K562 (cell line): ENCODE data around the gene HINT2. TPM values are rescaled to one million over a fixed set of nuclear protein-coding genes. Genes with fewer than 3 reads are reported as not detected.
A peak's percentile ranks its signal among the peaks of the same experiment; 100 is the strongest.

Source experiments
- ATAC-seq: fragments of 200-7000 bp; cut with Tn5 transposase; 3 replicates; pipeline ENCODE4 v1.9.1; 2020; ENCODE audit warnings: moderate library complexity
- BruUV-seq: library from RNA; stranded (reverse); fragments of 400-500 nt; replicated peaks from 2 replicates; lab custom pipeline; 2021; lab: Mats Ljungman, UMichigan
- CTCF ChIA-PET: fragments of 300-600 bp; formaldehyde crosslinking; extraction: SDS; loops from one replicate; lab custom pipeline; 2021; ENCODE audit warnings: low intra/inter-chr PET ratio; lab: Yijun Ruan, JAX
- POLR2A ChIA-PET: fragments of 300-600, 350-650 bp; sonication (Branson Sonifier 250); formaldehyde crosslinking; extraction: SDS; loops from one replicate; lab custom pipeline; 2021; ENCODE audit warnings: antibody characterized with exemption, inconsistent platforms; lab: Yijun Ruan, JAX
- DNase-seq, 4 experiments: peaks; one replicate each; pipeline versions ENCODE4 v3.0.0 to v3.0.0-alpha.2; 2011 to 2018; ENCODE audit warnings: low spot score in 3 of 4, mixed read lengths in 3 of 4; ENCODE audit errors: extremely low read depth in 1 of 4
- FAIRE-seq: peaks from 2 replicates; lab custom pipeline; 2011; peaks lifted over from hg19 to GRCh38; lab: Jason Lieb, UNC
- H2AFZ ChIP-seq: 2 replicates; pipeline ENCODE4 v1.6.0; 2011; ENCODE audit warnings: low read depth, low read length, control low read depth, inconsistent platforms
- H3K27ac ChIP-seq: fragments of 200-600 bp; 3 replicates; pipeline ENCODE4 v1.8.0; 2011; ENCODE audit warnings: low read depth, mild to moderate bottlenecking, control low read depth, inconsistent platforms, low read length, moderate library complexity, mixed read lengths; ENCODE audit errors: extremely low read depth
- H3K27me3 ChIP-seq, 2 experiments: fragments of 300-600 bp in 1 of 2; 2 replicates in 1 of 2; 3 replicates in 1 of 2; pipeline versions ENCODE4 v1.6.0 to v1.8.0; 2011; ENCODE audit warnings: inconsistent platforms in 2 of 2, low read length in 2 of 2, mild to moderate bottlenecking in 1 of 2, mixed read lengths in 1 of 2, moderate library complexity in 1 of 2; ENCODE audit not compliant: control insufficient read depth in 2 of 2, insufficient read depth in 2 of 2
- H3K36me3 ChIP-seq: fragments of 300-600 bp; 3 replicates; pipeline ENCODE4 v1.8.0; 2011; ENCODE audit warnings: mild to moderate bottlenecking, low read length, inconsistent platforms; ENCODE audit not compliant: control insufficient read depth, insufficient read depth
- H3K4me1 ChIP-seq, 2 experiments: fragments of 200-600 bp in 1 of 2; replicated peaks in 1 of 2; 2 replicates in 1 of 2; 3 replicates in 1 of 2; pipeline versions ENCODE4 v1.5.1 to v1.8.0; 2011; ENCODE audit warnings: inconsistent platforms in 2 of 2, low read length in 2 of 2, mild to moderate bottlenecking in 1 of 2, mixed read lengths in 1 of 2, moderate library complexity in 1 of 2; ENCODE audit not compliant: control insufficient read depth in 2 of 2, insufficient read depth in 2 of 2
- H3K4me2 ChIP-seq: 2 replicates; pipeline ENCODE4 v1.6.1; 2011; ENCODE audit warnings: low read length, control low read depth, inconsistent platforms, mixed read lengths; ENCODE audit not compliant: insufficient read depth
- H3K4me3 ChIP-seq: fragments of 200-600 bp; sonication (generic), shearing (Covaris generic); 2 replicates; pipeline ENCODE4 v1.5.1; 2016; ENCODE audit warnings: control low read depth, inconsistent platforms
- H3K79me2 ChIP-seq: fragments of 200-600 bp; 3 replicates; pipeline ENCODE4 v1.8.0; 2011; ENCODE audit warnings: low read length, inconsistent platforms; ENCODE audit not compliant: control insufficient read depth, insufficient read depth
- H3K9ac ChIP-seq, 2 experiments: 2 replicates each; pipeline versions ENCODE4 v1.6.0 to v1.6.1; 2011; ENCODE audit warnings: low read depth in 2 of 2, low read length in 2 of 2, control low read depth in 1 of 2, inconsistent platforms in 1 of 2, mild to moderate bottlenecking in 1 of 2, mixed read lengths in 1 of 2; ENCODE audit not compliant: insufficient read depth in 1 of 2
- H3K9me1 ChIP-seq: one replicate; pipeline ENCODE4 v1.6.0; 2011; ENCODE audit warnings: inconsistent platforms, mild to moderate bottlenecking, low read length, moderate library complexity; ENCODE audit not compliant: control insufficient read depth, insufficient read depth
- H3K9me3 ChIP-seq: replicated peaks from 2 replicates; pipeline ENCODE4 v1.5.1; 2011; ENCODE audit warnings: low read depth, low read length, inconsistent platforms; ENCODE audit not compliant: control insufficient read depth, insufficient read depth
- H4K20me1 ChIP-seq: replicated peaks from 2 replicates; pipeline ENCODE4 v1.6.1; 2011; ENCODE audit warnings: low read length, inconsistent platforms, mixed read lengths; ENCODE audit not compliant: control insufficient read depth, insufficient read depth
- BACH1 ChIP-seq: fragments of 200-800 bp; sonication (Bioruptor generic); IDR thresholded peaks from 2 replicates; pipeline ENCODE4 v1.6.1; 2016; ENCODE audit warnings: missing genetic modification characterization, missing compliant biosample characterization
- COPS2 ChIP-seq: fragments of 450-650 bp; conservative IDR thresholded peaks from 2 replicates; pipeline ENCODE4 v1.6.1; 2016; ENCODE audit warnings: mild to moderate bottlenecking, moderate library complexity
- CREM ChIP-seq: IDR thresholded peaks from 2 replicates; pipeline ENCODE4 v1.6.1; 2014; ENCODE audit warnings: antibody characterized with exemption, low read depth
- CTBP1 ChIP-seq: fragments of 450-650 bp; IDR thresholded peaks from 2 replicates; pipeline ENCODE4 v1.6.1; 2016; ENCODE audit warnings: borderline replicate concordance
- ETS1 ChIP-seq: conservative IDR thresholded peaks from 2 replicates; pipeline ENCODE4 v1.6.1; 2011; ENCODE audit warnings: low read depth, mild to moderate bottlenecking, low read length; ENCODE audit not compliant: control insufficient read depth
- ILF3 ChIP-seq: fragments of 450-650 bp; IDR thresholded peaks from 2 replicates; pipeline ENCODE4 v1.6.1; 2018; ENCODE audit warnings: antibody characterized with exemption, mild to moderate bottlenecking, moderate library complexity, borderline replicate concordance
- MAFG ChIP-seq: fragments of 450-650 bp; conservative IDR thresholded peaks from 2 replicates; pipeline ENCODE4 v1.6.1; 2016; ENCODE audit warnings: missing genetic modification characterization, missing compliant biosample characterization
- NCOA2 ChIP-seq, 2 experiments: fragments of 450-650 bp; IDR thresholded peaks; 2 replicates each; pipeline ENCODE4 v1.6.1; 2018; ENCODE audit warnings: mild to moderate bottlenecking in 2 of 2, moderate library complexity in 1 of 2; ENCODE audit not compliant: partially characterized antibody in 2 of 2
- POLR2H ChIP-seq: IDR thresholded peaks from 2 replicates; pipeline ENCODE4 v1.6.1; 2016; ENCODE audit warnings: missing genetic modification characterization, low read depth, mild to moderate bottlenecking, control low read depth, missing compliant biosample characterization, moderate library complexity
- RAD21 ChIP-seq, 2 experiments: fragments of 250-450 bp in 1 of 2; fragments of 450-650 bp in 1 of 2; sonication (Bioruptor Pico) in 1 of 2; formaldehyde crosslinking in 1 of 2; IDR thresholded peaks in 1 of 2; conservative IDR thresholded peaks in 1 of 2; 2 replicates each; pipeline versions ENCODE4 v1.4.0 to v1.8.0; 2020 to 2022; ENCODE audit warnings: mild to moderate bottlenecking in 2 of 2, moderate library complexity in 1 of 2
- SMC3 ChIP-seq: conservative IDR thresholded peaks from 2 replicates; pipeline ENCODE4 v1.6.1; 2011; ENCODE audit warnings: low read depth, low read length, improper control_type of control experiment; ENCODE audit not compliant: insufficient read depth
- ZNF174 ChIP-seq: fragments of 250-450 bp; sonication (Bioruptor Pico); IDR thresholded peaks from 2 replicates; pipeline ENCODE4 v1.4.0; 2020; ENCODE audit warnings: mild to moderate bottlenecking
- WGBS: fragments of 100-300 bp; shearing (Covaris generic); methylation state at CpG from one replicate; pipeline ENCODE4 v1.1.6; 2016; ENCODE audit warnings: low coverage, mixed read lengths; ENCODE audit not compliant: insufficient coverage; ENCODE audit errors: missing lambda C conversion rate; 5-methylcytosine and 5-hydroxymethylcytosine counted together
- in situ Hi-C: fragments of 300-500 bp; cut with MboI; formaldehyde crosslinking; loops from 4 replicates; pipeline ENCODE4 v1.15.0; 2018; ENCODE audit warnings: inconsistent platforms, mixed read lengths
- intact Hi-C: fragments of 100-400 bp; cut with micrococcal nuclease; formaldehyde crosslinking; loops from 2 replicates; pipeline ENCODE4 v1.14.2; 2022
- polyA plus RNA-seq, 8 experiments: library from polyadenylated mRNA; depleted of rRNA in 4 of 8; stranded (reverse) in 5 of 8; unstranded in 3 of 8; fragments of >200 nt; fragmentation: Nextera tagmentation in 2 of 8; fragmentation: Illumina TruSeq in 1 of 8; extraction: Ambion mirVana in 2 of 8; extraction: Trizol in 1 of 8; gene quantifications; 2 replicates each; pipeline versions ENCODE4 v1.2.1 to v1.2.3, GENCODE V29; 2011 to 2014; ENCODE audit warnings: inconsistent platforms in 1 of 8, missing spikeins in 1 of 8
- total RNA-seq, 7 experiments: library from RNA; depleted of rRNA in 6 of 7; stranded (reverse); fragments of >200 nt in 6 of 7; fragmentation: Illumina TruSeq in 2 of 7; extraction: Trizol in 2 of 7; gene quantifications; 2 replicates each; pipeline versions ENCODE4 v1.2.1 to v1.2.3, GENCODE V29; 2011 to 2021; ENCODE audit warnings: low replicate concordance in 1 of 7
- TF ChIP-seq, protein P1 (sequence below): fragments of 250-450 bp; sonication (Bioruptor Pico); IDR thresholded peaks from 2 replicates; pipeline ENCODE4 v1.5.0; 2021
- TF ChIP-seq, protein P2 (sequence below): sonication (generic); formaldehyde crosslinking; IDR thresholded peaks from 2 replicates; pipeline ENCODE4 v1.8.0; 2022; ENCODE audit warnings: mild to moderate bottlenecking, missing genetic modification reagents

HINT2 gene
- total and polyA plus RNA-seq, 9 of the 15 experiments (the other 6 are each of a cell fraction or from before 2014, with no cell fraction given) = 5.6 to 44.1 (median 27.9) TPM

- no peaks in the 10 kb centered on the region for H3K79me2 ChIP-seq
- H3K27ac ChIP-seq = no peak overlapping the region
- H3K9me3 ChIP-seq = no peaks in the 10 kb centered on the region
- peak; percentile 45 to 62 (median 46) for DNase-seq
- H3K9ac ChIP-seq = no peak overlapping the region
- no peaks in the 10 kb centered on the region for H3K9me1 ChIP-seq
- H3K4me1 ChIP-seq = peaks cover 0 to 12% of the 10 kb centered on the region in 2 experiments; a peak in 3 of 5 replicates
- H3K4me3 ChIP-seq = no peak overlapping the region
- peak; percentile 73 for ATAC-seq
- POLR2A ChIA-PET = interaction anchor here (0.9 kb wide), 1 partner anchor 168 kb away, joined by 3 read pairs; the partner anchor contains the start of genes CCDC107 and RMRP
- no peaks in the 10 kb centered on the region for H3K27me3 ChIP-seq
- BruUV-seq = no TSS peak
- peak; percentile 84 for FAIRE-seq
- CTCF ChIA-PET = interaction anchor here (0.6 to 2.4 kb wide), 5 partner anchors 36 to 502 kb away, joined by 3 to 19 read pairs (median 5); no protein-coding TSS in a partner anchor
- H3K36me3 ChIP-seq = no peaks in the 10 kb centered on the region
- in situ Hi-C loops = no loop called here
- H2AFZ ChIP-seq = peak overlapping the region; percentile 62
- intact Hi-C loops = loop anchor here (1.0 to 2.0 kb wide), 2 partner anchors 36 to 57 kb away; no protein-coding TSS in a partner anchor
- no peak overlapping the region for H3K4me2 ChIP-seq
- H4K20me1 ChIP-seq = no peaks in the 10 kb centered on the region
- WGBS = 18% methylated on average over 4 of the region's 4 CpGs
- TF ChIP-seq, protein P1, sequence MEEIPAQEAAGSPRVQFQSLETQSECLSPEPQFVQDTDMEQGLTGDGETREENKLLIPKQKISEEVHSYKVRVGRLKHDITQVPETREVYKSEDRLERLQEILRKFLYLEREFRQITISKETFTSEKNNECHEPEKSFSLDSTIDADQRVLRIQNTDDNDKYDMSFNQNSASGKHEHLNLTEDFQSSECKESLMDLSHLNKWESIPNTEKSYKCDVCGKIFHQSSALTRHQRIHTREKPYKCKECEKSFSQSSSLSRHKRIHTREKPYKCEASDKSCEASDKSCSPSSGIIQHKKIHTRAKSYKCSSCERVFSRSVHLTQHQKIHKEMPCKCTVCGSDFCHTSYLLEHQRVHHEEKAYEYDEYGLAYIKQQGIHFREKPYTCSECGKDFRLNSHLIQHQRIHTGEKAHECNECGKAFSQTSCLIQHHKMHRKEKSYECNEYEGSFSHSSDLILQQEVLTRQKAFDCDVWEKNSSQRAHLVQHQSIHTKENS (CRISPR knock-in tag) = no peak
- no peak for TF ChIP-seq COPS2
- TF ChIP-seq MAFG (tag) = no peak
- no peak for TF ChIP-seq CREM
- no peak for TF ChIP-seq ILF3
- TF ChIP-seq POLR2H (tag) = no peak
- no peak for TF ChIP-seq ETS1
- TF ChIP-seq RAD21 (CRISPR knock-in tag; conservative IDR thresholded peaks at IDR 0.05 in 1 of 2, IDR thresholded peaks at IDR 0.05 in 1 of 2) = peak; percentile 47 to 54
- TF ChIP-seq CTBP1 = 0 out of 2 replicates have a peak, but pooled peaks have one; percentile 23
- no peak for TF ChIP-seq ZNF174 (CRISPR knock-in tag)
- TF ChIP-seq SMC3 = peak; percentile 38; the same call in 1 of the 2 replicates
- TF ChIP-seq, protein P2, sequence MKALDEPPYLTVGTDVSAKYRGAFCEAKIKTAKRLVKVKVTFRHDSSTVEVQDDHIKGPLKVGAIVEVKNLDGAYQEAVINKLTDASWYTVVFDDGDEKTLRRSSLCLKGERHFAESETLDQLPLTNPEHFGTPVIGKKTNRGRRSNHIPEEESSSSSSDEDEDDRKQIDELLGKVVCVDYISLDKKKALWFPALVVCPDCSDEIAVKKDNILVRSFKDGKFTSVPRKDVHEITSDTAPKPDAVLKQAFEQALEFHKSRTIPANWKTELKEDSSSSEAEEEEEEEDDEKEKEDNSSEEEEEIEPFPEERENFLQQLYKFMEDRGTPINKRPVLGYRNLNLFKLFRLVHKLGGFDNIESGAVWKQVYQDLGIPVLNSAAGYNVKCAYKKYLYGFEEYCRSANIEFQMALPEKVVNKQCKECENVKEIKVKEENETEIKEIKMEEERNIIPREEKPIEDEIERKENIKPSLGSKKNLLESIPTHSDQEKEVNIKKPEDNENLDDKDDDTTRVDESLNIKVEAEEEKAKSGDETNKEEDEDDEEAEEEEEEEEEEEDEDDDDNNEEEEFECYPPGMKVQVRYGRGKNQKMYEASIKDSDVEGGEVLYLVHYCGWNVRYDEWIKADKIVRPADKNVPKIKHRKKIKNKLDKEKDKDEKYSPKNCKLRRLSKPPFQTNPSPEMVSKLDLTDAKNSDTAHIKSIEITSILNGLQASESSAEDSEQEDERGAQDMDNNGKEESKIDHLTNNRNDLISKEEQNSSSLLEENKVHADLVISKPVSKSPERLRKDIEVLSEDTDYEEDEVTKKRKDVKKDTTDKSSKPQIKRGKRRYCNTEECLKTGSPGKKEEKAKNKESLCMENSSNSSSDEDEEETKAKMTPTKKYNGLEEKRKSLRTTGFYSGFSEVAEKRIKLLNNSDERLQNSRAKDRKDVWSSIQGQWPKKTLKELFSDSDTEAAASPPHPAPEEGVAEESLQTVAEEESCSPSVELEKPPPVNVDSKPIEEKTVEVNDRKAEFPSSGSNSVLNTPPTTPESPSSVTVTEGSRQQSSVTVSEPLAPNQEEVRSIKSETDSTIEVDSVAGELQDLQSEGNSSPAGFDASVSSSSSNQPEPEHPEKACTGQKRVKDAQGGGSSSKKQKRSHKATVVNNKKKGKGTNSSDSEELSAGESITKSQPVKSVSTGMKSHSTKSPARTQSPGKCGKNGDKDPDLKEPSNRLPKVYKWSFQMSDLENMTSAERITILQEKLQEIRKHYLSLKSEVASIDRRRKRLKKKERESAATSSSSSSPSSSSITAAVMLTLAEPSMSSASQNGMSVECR (CRISPR knock-in tag) = no peak
- no peak for TF ChIP-seq NCOA2 (IDR thresholded peaks at IDR 0.05; ENCODE audit: partially characterized antibody in 2 of 2)
- no peak for TF ChIP-seq BACH1 (tag)
Observed at GRCh38 chr9:35826071-35826701, 11.3 kb upstream of the HINT2 start.
